ENCODE measurements around the gene TMEM150C. TPM values are rescaled to one million over a fixed set of nuclear protein-coding genes. Genes with fewer than 3 reads are reported as not detected.

TMEM150C gene
- total RNA-seq, 2 experiments from 2014 or later: not detected

GRCh38 chr4:82491251-82491960, 70.4 kb downstream of the TMEM150C start:
- Mint-ChIP-seq H3K27me3 (no peaks in the 10 kb centered on the region), H3K27ac (no peak overlapping the region), H3K4me3 (no peak overlapping the region), H3K4me1 (ENCODE audit: low read depth) (no peaks in the 10 kb centered on the region), H3K36me3 (ENCODE audit: low read depth) (no peaks in the 10 kb centered on the region), H3K9me3 (no peaks in the 10 kb centered on the region)
- CTCF ChIA-PET: no interaction called here
- no peaks in the 10 kb centered on the region for H3K27me3 ChIP-seq (ENCODE audit: control insufficient read depth in 1 of 2, insufficient read depth in 2 of 2, low read length in 2 of 2)
- intact Hi-C loops (cut with DNase I, micrococcal nuclease): no loop called here
- H3K9me3 ChIP-seq (ENCODE audit: control insufficient read depth in 1 of 2, insufficient read depth in 1 of 2, low read length in 2 of 2): no peaks in the 10 kb centered on the region
- H3K36me3 ChIP-seq (ENCODE audit: insufficient read depth, low read length): no peaks in the 10 kb centered on the region
- DNase-seq (no peak), ATAC-seq (ENCODE audit: poor library complexity) (no peak)
- no peaks in the 10 kb centered on the region for H3K4me1 ChIP-seq (ENCODE audit: insufficient read depth, low read length)
- POLR2A ChIA-PET: no interaction called here
- no peak overlapping the region for H3K4me3 ChIP-seq (ENCODE audit: low read length)
- no peak overlapping the region for H3K27ac ChIP-seq (ENCODE audit: low read depth in 1 of 2, low read length in 2 of 2)
- TF ChIP-seq, protein P1, sequence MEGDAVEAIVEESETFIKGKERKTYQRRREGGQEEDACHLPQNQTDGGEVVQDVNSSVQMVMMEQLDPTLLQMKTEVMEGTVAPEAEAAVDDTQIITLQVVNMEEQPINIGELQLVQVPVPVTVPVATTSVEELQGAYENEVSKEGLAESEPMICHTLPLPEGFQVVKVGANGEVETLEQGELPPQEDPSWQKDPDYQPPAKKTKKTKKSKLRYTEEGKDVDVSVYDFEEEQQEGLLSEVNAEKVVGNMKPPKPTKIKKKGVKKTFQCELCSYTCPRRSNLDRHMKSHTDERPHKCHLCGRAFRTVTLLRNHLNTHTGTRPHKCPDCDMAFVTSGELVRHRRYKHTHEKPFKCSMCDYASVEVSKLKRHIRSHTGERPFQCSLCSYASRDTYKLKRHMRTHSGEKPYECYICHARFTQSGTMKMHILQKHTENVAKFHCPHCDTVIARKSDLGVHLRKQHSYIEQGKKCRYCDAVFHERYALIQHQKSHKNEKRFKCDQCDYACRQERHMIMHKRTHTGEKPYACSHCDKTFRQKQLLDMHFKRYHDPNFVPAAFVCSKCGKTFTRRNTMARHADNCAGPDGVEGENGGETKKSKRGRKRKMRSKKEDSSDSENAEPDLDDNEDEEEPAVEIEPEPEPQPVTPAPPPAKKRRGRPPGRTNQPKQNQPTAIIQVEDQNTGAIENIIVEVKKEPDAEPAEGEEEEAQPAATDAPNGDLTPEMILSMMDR (IDR thresholded peaks at IDR 0.05): no peak

DNA sequence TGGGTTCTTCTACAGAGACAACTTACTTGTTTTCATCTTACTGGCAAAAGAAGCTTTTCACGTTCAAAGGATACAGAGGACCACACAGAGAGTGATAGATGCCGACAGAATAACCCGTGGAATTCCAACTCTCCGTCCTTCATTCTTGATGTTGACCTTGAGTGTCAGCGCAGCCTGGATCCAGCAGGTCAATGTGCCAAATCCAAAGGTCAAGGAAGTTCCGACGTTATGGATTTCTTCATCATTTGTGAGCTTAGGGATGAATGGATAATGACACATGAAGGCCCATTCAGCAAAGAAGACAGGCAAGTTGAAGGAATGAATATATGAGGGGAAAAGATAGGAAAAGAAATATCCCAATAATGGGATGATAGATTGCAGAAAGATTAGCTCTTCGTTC, 71.8 kb downstream of the TMEM150C start:
- H3K9me3 ChIP-seq (ENCODE audit: control insufficient read depth in 1 of 2, insufficient read depth in 1 of 2, low read length in 2 of 2): no peaks in the 10 kb centered on the region
- intact Hi-C loops (cut with DNase I, micrococcal nuclease): no loop called here
- Mint-ChIP-seq H3K27me3 (no peaks in the 10 kb centered on the region), H3K27ac (no peak overlapping the region), H3K4me3 (no peak overlapping the region), H3K4me1 (ENCODE audit: low read depth) (no peaks in the 10 kb centered on the region), H3K9me3 (no peaks in the 10 kb centered on the region), H3K36me3 (ENCODE audit: low read depth) (no peaks in the 10 kb centered on the region)
- TF ChIP-seq, protein P1 (IDR thresholded peaks at IDR 0.05): no peak
- CTCF ChIA-PET: no interaction called here
- no peak overlapping the region for H3K27ac ChIP-seq (ENCODE audit: low read depth in 1 of 2, low read length in 2 of 2)
- DNase-seq: no peak
- H3K4me1 ChIP-seq (ENCODE audit: insufficient read depth, low read length): no peaks in the 10 kb centered on the region
- no peaks in the 10 kb centered on the region for H3K36me3 ChIP-seq (ENCODE audit: insufficient read depth, low read length)
- no peak for ATAC-seq (ENCODE audit: poor library complexity)
- POLR2A ChIA-PET: no interaction called here
- no peaks in the 10 kb centered on the region for H3K27me3 ChIP-seq (ENCODE audit: control insufficient read depth in 1 of 2, insufficient read depth in 2 of 2, low read length in 2 of 2)
- H3K4me3 ChIP-seq (ENCODE audit: low read length): no peak overlapping the region

GRCh38 chr4:82489076-82489475, 72.7 kb downstream of the TMEM150C start:
- H3K27me3 ChIP-seq (ENCODE audit: control insufficient read depth in 1 of 2, insufficient read depth in 2 of 2, low read length in 2 of 2): no peaks in the 10 kb centered on the region
- TF ChIP-seq, protein P1 (IDR thresholded peaks at IDR 0.05): no peak
- H3K4me1 Mint-ChIP-seq (ENCODE audit: low read depth): no peaks in the 10 kb centered on the region
- no peak overlapping the region for H3K27ac Mint-ChIP-seq
- CTCF ChIA-PET: no interaction called here
- H3K4me3 Mint-ChIP-seq: no peak overlapping the region
- POLR2A ChIA-PET: no interaction called here
- intact Hi-C loops (cut with DNase I, micrococcal nuclease): no loop called here
- H3K36me3 Mint-ChIP-seq (ENCODE audit: low read depth): no peaks in the 10 kb centered on the region
- no peaks in the 10 kb centered on the region for H3K9me3 Mint-ChIP-seq
- no peaks in the 10 kb centered on the region for H3K9me3 ChIP-seq (ENCODE audit: control insufficient read depth in 1 of 2, insufficient read depth in 1 of 2, low read length in 2 of 2)
- ATAC-seq (ENCODE audit: poor library complexity): no peak
- no peaks in the 10 kb centered on the region for H3K36me3 ChIP-seq (ENCODE audit: insufficient read depth, low read length)
- no peak overlapping the region for H3K4me3 ChIP-seq (ENCODE audit: low read length)
- DNase-seq: no peak
- H3K27ac ChIP-seq (ENCODE audit: low read depth in 1 of 2, low read length in 2 of 2): no peak overlapping the region
- no peaks in the 10 kb centered on the region for H3K27me3 Mint-ChIP-seq
- H3K4me1 ChIP-seq (ENCODE audit: insufficient read depth, low read length): no peaks in the 10 kb centered on the region

Measured in CD4-positive, alpha-beta T cell (primary cell).